ENCODE measurements around the gene CERK.

- no peak for TF ChIP-seq GATA2 (IDR thresholded peaks at IDR 0.05; ENCODE audit: low read depth, low read length)
- TF ChIP-seq GATA3 (IDR thresholded peaks at IDR 0.05; ENCODE audit: low read depth, low read length), result no peak
These were observed 79.8 kb downstream of the CERK start for GRCh38 chr22:46657996-46658947.
